Thyroid gland (tissue), 4 donors: ENCODE measurements around the gene IGF2BP3.

Experiments used
- CTCF ChIP-seq, 6 experiments: fragments of 200-600 bp in 3 of 6; fragments of 450-650 bp in 3 of 6; sonication (generic) in 3 of 6; IDR thresholded peaks; one replicate each; pipeline ENCODE4 v1.5.1; 2016 to 2019; ENCODE audit warnings: antibody characterized with exemption in 6 of 6, mild to moderate bottlenecking in 2 of 6, inconsistent platforms in 1 of 6, moderate library complexity in 1 of 6
- POLR2A ChIP-seq, 2 donors: fragments of 450-650 bp; IDR thresholded peaks; one replicate each; pipeline ENCODE4 v1.6.1; 2017; ENCODE audit warnings: antibody characterized with exemption in 2 of 2, mild to moderate bottlenecking in 2 of 2, moderate library complexity in 1 of 2

GRCh38 chr7:23472556-23472955 lies 2.3 kb upstream of the IGF2BP3 start:
- TF ChIP-seq CTCF (IDR thresholded peaks at IDR 0.05) = no peak
- no peak for TF ChIP-seq POLR2A (IDR thresholded peaks at IDR 0.05)
